NCI-H1105 (cell line): Measurements from ENCODE around the gene VAV1.
"Not testable (repeated sequence)": the region's sequence is repeated elsewhere in the genome, so short reads cannot be mapped to it uniquely, and the experiment has no call there.

Experiments used
- DNase-seq: peaks from one replicate; lab custom pipeline; 2025; lab: John Stamatoyannopoulos, UW

The VAV1 gene

DNA sequence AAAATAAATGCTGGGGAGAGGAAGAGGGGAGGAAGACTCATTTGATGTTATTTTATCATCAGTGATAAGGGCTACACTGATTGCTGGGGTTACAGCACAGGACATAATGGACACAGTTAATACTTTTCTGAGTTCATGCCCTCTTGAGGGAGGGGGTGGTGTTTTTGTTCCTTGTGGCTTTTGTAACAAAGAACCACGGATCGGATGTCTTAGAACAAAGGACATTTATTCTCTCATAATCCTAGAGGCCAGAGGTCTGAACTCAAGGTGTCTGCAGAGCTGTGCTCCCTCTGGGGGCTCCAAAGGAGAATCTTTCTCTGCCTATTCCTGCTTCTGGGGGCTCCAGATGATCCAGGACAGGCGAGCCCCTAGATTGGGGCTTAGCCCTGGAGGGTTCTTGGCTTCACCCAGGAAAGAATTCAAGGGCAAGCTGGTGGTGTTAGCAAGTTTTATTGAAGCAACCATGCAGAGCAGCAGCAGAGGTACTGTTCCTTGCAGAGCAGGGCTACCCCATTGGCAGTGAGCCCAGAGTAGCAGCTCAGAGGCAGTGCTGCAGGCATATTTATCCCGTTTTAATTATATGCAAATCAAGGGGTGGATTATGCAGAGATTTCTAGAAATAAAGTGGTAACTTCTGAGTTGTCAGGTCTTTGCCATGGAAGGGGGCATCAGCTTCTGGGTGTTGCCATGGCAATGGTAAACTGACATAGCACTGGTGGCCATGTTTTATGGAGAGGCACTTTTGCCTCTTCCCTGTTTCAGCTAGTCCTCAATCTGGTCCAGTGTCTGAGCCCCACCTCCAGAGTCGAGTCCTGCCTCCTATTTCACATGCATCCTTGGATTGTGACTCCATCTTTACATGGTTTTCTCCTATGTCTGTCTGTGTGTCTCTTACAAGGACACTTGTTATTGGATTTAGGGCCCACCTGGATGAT lies 18.0 kb downstream of the VAV1 start:
- DNase-seq = no peak

DNA sequence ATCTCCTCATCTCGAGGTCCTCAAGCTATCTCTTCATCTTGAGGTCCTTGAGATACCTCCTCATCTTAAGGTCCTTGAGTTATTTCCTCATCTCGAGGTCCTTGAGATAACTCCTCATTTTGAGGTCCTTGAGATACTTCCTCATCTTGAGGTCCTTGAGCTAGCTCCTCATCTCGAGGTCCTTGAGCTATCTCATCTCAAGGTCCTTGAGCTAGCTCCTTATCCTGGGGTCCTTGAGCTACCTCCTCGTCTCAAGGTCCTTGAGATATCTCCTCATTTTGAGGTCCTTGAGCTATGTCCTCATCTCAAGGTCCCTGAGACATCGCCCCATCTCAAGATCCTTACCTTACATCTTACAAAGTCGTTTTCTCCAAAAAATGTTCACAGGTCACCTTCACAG lies 18.7 kb downstream of the VAV1 start:
- DNase-seq = no peak

DNA sequence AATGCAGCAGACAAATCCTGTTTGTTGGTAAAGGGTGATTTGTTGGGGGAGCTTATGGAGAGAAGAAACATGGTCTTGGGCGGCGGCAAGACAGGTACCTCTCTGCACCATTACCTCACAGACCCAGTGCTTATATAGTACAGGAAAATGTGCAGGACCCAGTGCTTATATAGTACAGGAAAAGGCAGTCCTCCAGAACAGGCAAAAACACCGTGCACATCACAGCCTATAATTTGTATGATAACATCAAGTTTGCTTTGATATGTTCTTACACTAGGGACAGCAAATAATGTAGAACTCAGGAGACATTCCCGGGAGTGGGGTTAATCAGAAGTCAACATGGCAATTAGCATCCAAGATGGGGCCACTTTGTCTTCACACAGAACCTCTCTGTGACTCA lies 20.9 kb downstream of the VAV1 start:
- no peak for DNase-seq

DNA sequence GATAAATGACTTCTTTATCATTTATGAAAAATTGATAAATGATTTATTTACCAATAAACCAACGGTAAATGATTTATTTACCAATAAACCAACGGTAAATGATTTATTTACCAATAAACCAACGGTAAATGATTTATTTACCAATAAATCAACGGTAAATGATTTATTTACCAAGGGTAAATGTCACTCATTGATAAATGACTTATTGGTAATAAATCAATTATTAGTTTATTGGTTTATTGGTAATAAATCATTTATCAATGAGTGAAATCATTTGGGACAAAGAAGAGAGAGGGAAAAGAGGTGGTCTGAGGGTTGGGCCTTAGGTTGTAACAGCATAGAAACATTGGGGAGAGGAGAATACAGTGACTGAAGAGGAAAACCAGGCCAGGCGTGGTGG lies 21.5 kb downstream of the VAV1 start:
- DNase-seq = no peak

DNA sequence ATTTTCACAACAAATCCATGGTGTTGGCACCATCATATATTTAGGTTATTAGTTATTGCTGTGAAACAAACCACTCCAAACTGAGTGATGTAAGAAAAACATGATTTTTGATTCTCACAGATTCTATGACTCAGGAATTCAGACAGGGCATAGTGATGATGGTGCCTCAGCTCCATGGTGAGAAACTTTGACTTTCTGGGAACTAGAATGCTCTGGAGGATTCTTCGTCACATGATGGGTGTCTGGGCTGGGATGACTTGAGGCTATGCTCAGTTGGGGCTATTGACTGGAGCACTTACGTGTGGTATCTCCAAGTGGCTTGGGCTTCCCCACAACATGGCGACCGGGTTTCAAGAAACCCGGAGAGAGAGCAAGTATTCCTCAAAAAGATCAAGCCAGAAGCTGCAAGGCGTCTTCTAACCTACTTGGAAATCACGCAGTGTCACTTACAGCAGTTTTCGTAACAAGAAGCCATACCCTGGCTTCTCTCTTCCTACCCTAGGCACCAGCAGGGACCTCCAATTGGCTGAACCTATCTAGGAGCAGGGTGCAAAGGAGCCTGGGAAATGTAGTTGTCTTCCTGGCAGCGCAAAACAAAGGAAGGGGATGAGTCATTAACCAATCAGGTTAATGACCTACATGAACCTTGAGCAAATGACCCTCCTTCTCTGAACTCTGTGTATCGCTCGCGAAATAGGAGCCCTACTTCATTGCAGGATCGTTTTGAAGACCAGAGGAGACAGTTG lies 22.4 kb downstream of the VAV1 start:
- DNase-seq = no peak

DNA sequence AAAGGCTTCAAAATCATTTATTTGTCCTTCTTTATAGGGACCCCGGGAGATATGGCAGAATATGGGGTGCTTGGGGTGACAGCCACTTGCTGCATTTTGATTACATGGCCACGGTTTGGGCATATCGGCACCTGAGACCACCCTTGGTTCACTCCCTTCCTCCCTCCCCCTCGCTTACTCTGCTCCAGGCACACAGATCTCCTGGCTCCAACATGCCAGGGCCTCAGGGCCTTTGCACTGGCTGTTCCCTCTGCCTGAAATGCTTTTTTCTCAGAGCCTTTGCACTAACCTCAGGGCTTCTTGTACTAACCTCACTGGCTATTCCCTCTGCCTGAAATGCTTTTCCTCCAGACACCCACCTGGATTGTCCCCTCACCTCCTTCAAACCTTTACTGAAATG lies 23.8 kb downstream of the VAV1 start:
- DNase-seq = no peak

DNA sequence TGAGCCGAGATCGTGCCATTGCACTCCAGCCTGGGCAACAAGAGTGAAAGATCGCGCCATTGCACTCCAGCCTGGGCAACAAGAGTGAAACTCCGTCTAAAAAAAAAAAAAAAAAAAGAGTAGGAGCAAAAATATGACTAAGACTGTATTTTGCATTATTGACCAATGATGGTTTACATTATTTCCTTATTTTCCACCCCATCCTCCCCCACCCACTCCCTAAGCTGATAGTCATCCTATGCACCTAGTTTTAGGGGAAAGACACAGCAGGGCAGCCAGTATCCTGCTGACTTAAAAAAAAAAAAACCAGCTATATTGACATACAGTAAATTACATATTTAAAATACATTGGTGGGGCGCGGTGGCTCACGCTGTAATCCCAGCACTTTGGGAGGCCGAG lies 25.1 kb downstream of the VAV1 start:
- no peak for DNase-seq

DNA sequence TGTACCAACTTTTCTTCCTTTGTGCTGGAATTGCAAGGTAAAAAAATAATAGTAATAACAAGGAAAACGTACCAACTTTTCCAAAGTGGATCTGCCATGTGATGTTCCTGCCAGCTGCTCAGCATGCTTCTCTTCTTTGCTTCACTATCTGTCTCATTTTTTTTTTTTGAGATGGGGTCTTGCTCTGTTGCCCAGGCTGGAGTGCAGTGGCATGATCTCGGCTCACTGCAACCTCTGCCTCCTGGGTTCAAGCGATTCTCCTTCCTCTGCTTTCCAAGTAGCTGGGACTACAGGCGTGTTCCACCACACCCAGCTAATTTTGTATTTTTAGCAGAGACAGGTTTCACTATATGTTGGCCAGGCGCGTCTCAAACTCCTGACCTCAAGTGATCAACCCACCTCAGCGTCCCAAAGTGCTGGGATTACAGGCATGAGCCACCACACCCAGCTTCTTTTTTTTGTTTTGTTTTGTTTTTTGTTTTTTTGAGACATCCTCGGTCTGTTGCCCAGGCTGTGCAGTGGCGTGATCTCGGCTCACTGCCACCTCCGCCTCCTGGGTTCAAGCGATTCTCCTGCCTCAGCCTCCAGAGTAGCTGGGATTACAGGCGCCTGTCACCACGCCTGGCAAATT lies 27.8 kb downstream of the VAV1 start:
- not testable (repeated sequence) for DNase-seq

DNA sequence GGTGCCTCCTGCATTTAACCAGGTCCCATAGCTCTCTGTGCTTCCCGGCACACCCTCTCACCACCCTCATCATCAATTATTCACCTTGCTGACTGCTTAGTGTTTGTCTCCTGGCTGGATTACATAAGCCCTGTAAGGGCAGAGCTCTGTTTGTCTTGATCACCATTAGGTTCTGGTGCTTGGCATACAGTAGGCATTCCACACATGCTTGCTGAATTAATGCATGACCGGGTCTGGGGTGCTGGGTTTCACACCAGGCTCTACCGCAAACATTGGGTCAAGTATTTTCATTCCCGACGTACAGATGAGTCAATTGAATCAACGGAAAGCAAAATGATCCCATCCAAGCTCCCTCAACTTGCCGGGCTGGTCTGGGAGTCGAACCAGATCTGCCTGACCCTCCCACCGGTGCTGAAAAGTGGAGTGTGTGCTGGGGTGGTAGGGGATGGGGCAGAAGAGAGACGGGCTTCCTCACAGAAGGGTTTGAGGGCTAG lies 28.5 kb downstream of the VAV1 start:
- no peak for DNase-seq

DNA sequence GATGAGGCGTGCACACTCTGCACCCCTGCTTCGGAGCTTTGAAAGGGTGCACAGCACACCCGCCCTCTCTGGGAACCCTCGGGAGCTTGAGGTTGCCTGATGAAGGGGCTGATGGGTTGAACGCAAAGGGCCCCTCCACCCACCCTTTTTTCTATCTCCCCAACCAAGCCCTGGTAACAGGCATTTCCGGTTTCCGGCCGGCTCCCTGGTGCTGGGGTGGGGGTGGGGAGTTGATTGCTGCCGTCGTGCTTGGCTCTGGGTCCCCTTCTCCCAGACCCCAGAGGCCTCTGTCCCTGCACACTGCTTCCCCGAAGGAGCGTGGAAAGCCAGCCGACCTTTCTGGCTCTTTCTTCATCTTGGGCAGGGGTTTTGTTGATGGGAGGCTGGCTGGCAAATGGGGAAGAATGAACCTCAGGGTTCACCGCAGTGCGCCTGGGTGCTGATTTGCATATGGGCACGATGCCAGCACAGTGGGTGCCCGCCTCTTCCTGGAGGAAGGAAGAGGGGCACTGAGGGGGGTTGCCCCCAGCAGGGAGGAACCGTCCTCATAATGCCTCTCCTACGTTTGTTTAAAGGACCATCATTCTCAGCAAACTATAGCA lies 29.1 kb downstream of the VAV1 start:
- no peak for DNase-seq

DNA sequence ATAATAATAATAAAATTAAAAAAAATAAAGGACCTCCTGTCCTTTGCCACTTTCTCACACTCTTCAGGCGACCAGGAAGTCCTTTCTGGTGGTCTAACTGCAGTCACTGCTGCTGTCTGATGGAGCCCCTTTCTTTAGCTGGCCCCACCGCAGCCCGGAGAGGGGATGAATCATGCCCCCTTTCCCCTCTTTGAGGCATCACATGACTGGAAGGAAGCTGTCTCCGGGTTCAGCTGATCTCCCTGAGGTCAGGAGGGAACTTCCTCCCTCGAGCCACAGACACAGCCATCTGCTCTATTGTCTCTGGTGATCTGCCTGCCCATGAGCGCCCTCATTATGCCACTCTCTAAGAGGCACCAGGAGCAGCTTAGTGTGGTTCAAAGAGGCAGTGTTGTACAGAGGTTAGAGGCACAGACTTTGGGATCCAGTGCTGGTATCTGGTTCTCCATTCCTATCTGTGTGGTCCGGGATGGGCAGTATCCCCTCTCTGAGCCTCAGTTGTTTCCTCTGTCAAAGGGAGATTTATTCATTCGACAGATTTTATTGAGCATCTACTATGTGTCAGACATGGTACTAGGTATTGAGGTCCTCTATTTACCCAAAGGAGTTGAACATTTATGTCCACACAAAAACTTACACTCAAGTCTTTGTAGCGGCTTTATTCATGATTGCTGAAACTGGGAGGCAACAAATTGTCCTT lies 30.0 kb downstream of the VAV1 start:
- DNase-seq = no peak

DNA sequence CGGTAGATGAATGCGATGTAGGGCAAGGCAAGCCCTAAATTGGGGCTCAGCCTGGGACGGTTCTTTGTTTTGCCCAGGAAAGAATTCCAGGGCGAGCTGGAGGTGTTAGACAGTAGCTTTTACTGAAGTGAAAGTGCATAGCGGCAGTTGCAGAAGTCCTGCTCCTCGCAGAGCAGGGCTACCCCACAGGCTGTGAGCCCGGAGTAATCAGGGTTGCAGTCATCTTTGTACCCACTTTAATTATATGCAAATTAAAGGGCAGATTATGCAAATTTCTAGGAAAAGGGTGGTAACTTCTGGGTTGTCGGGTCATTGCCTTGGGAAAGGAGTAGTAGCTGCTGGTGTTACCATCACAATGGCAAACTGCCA lies 30.5 kb downstream of the VAV1 start:
- no peak for DNase-seq

DNA sequence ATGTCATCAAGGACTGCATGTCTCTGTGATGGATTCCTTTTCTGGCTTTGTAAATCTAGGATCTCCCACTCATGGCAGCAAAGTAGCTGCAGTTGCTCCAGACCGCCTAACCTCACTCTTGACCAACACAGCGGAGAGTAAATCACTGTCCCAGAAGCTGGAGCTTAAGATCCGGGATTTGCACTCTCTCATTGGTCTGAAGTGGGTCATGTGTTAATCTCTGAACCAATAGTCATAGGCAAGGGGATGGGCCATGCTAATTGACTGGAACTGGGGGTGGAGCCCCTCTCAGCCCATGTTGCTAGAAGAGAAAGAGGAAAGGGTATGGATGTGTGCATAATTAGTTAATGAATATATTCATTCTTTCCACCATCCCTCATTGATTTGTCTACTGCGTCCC lies 34.0 kb downstream of the VAV1 start:
- no peak for DNase-seq

DNA sequence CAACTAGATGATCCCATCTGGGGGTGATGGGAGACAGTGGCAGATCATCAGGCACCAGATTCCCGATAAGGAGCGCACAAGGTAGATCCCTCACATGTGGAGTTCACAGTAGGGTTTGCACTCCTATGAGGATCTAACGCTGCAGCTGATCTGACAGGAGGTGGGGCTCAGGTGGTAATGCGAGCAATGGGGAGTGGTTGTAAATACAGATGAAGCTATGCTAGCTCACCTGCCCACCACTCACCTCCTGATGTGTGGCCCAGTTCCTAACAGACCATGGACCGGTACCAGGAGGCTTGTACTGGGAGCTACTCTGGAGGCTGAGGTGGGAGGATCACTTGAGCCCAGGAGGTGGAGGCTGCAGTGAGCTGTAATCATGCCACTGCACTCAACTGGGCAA lies 34.8 kb downstream of the VAV1 start:
- DNase-seq = no peak

DNA sequence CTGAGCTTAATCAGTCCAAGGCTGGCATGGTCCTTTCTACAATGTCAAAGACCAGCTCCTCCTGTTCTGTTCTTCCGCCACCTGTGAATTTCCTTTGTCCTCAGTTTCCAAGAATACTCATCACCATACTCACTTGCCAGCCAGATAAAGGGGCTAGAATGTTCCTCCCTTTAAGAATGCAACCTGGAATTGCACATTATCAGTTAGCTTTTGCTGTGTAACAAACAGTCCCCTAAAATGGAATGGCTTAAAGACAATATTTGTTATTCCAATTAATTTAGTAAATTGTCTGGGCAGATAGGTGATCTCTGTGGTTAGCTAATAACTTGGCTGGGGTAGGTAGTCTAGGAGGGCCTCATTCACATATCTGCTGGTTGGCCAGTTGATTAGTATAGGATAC lies 36.0 kb downstream of the VAV1 start:
- no peak for DNase-seq

DNA sequence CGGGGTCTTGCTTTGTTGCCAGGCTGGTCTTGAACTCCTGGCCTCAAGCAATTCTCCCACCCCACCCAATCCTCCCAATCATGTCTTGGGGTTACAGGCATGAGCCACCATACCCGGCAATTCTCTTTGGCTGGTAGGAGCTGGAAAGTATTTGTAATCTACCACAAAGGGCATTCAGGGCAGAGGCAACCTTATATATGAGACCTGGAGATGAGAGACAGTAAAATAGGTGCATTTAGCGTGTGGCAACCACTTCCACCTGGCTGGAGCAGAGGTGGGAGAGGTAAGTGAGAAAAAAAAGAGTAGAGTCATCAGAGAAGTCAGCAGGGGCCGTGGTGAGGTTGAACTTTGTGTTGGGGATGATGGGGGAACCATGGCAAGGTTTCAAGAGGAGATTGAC lies 36.8 kb downstream of the VAV1 start:
- DNase-seq = no peak

DNA sequence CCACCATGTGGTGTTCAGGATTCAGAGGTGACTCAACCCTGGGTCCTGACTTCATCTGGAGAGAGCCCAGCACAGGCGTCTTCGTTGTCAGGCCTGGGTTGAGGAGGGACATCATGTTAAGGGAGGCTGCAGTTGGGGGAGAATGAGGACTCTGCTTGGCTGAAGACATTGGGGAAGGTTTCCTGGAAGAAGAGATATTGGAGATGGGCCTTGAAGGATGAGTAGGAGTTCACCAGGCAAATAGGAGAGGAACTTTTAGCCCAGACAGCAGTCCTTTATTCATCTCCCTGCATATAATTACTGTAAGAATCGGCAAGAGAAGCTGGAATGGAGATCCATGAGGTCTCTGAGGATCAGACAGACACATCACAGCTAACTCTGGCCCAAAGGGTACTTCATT lies 38.9 kb downstream of the VAV1 start:
- DNase-seq = no peak

DNA sequence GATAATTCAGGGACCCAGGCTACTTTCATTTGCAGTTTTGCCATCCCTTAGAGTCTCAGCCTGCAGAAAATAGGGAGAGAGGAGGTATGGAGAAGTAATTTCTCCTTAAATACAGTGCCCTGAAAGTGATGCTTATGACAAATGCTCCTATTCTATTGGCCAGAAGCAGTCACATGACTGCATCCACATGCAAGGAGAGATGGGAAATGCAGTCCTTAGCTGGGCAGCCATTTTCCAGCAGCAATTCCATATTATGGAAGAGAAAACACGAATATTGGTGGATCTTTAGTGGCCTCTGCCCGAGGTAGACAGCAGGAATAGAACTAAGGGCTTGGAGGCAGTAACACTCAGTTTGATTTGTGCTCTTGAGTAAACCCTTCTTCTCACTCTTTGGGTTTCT lies 39.4 kb downstream of the VAV1 start:
- DNase-seq = no peak

DNA sequence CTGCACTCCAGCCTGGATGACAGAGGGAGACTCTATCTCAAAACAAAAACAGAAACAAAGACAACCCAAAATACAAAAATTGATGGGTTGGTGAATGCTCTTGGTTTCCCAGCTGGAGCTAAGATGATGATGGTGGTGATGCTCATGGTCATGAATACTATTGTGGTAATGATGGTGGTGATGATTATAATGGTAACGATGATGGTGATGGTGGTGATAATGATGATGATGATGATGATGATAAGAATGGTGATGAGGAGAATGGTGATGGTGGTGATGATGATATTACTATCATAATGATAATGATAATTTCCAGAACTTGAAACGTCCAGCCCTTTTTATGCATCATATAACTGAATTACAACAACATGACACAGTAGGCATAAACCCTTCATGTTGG lies 40.1 kb downstream of the VAV1 start:
- DNase-seq = no peak

DNA sequence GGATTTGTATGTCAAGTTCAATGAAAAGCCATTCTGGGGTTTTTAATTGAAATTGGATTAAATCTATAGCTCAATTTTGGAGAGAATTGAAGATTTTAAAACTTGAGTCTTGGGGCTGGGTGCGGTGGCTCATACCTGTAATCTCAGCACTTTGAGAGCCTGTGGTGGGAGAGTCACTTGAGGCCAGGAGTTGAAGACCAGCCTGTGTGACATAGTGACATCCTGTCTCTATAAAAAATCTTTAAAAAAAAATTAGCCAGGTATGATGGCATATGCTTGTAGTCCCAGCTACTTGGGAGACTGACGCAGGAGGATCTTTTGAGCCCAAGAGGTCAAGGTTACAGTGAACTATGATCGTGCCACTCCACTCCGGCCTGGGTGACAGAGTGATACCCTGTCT lies 41.2 kb downstream of the VAV1 start:
- no peak for DNase-seq

DNA sequence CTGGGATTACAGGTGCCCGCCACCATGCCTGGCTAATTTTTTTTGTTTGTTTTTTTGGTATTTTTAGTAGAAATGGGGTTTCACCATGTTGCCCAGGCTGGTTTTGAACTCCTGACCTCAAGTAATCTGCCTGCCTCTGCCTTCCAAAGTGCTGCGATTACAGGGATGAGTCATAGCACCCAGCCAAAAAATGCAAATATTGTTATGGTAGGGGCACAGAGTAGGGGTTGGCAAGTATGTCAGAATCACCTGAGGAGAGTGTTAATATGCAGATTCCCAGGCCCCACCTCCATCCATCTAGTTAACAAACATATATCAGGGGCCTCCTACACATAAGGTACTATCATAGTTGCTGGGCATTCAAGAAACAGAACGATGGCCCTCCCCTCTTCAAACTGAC lies 44.7 kb downstream of the VAV1 start:
- DNase-seq = no peak

DNA sequence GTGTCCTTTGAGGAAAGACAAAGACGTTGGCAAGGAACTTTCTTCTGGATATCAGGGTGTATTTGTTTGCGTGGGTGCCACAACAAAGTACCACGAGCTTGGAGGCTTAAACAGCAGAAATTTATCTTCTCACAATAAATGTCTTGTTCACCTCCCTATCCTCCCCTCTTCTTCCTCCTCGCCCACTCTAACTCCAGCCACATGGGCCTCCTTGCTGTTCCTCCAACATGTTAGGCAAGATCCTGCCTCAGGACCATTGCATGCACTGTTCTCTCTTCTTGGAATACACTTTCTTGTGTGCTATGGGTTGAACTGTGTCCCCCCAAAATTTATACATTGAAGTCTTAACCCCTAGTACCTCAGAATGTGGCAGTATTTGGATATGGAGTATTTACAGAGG lies 45.7 kb downstream of the VAV1 start:
- DNase-seq = no peak
